SK-N-MC (cell line): Measurements from ENCODE around the gene CSF2.

Source experiments
- EZH2 ChIP-seq: fragments of 200-600 bp; sonication (generic); IDR thresholded peaks from one replicate; pipeline ENCODE4 v1.6.1; 2017; ENCODE audit warnings: antibody characterized with exemption
- FOXP2 ChIP-seq: optimal IDR thresholded peaks from 2 replicates; pipeline ENCODE3; 2011; ENCODE audit warnings: mild to moderate bottlenecking, moderate library complexity; ENCODE audit not compliant: insufficient read depth; ENCODE audit errors: extremely low read length, control extremely low read depth
- POLR2AphosphoS5 ChIP-seq: IDR thresholded peaks from 2 replicates; pipeline ENCODE4 v1.6.1; 2012; ENCODE audit warnings: mild to moderate bottlenecking, low read depth, low read length, borderline replicate concordance

DNA sequence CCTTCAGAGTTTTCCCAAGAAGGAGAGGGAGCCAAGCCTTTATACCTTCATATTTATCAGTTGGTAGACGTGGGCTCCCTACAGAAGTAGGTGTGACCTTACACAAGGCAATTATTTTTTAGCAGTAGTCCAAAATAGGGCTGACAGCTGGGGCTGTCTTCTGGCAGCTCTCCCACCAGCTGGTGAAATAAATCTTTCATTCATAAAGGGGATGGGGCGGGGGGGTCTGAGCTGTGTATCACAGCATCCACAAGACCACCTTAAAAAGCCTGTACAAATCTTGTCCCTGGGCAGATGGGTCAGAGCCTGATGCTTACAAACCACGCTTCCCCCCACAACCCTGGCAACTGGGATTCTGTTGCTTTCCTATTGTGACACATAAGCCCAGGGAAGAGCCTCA lies 19.7 kb downstream of the CSF2 start:
- TF ChIP-seq POLR2AphosphoS5 (no peak), EZH2 (no peak), FOXP2 (no peak)
